Measurements from ENCODE around the gene TMEM92.
"Not testable (repeated sequence)": the region's sequence is repeated elsewhere in the genome, so short reads cannot be mapped to it uniquely, and the experiment has no call there.

The TMEM92 gene

GRCh38 chr17:50262001-50262794 lies 12.1 kb upstream of the TMEM92 start:
- peak; percentile 4 for DNase-seq (ENCODE audit: low spot score)

- peak; percentile 6 for DNase-seq (ENCODE audit: low spot score)
Observed at GRCh38 chr17:50263331-50264262, 10.7 kb upstream of the TMEM92 start.

GRCh38 chr17:50264263-50265113 lies 9.8 kb upstream of the TMEM92 start:
- peak; percentile 83 for DNase-seq (ENCODE audit: low spot score)

- DNase-seq (ENCODE audit: low spot score), result peak; percentile 3
Observed at GRCh38 chr17:50265212-50265611, 9.1 kb upstream of the TMEM92 start.

GRCh38 chr17:50265690-50266315 lies 8.5 kb upstream of the TMEM92 start:
- peak; percentile 10 for DNase-seq (ENCODE audit: low spot score)

GRCh38 chr17:50266384-50267073 lies 7.7 kb upstream of the TMEM92 start:
- peak; percentile 95 for DNase-seq (ENCODE audit: low spot score)

- DNase-seq (ENCODE audit: low spot score), result peak; percentile 59
Observed at GRCh38 chr17:50267074-50267841, 7.0 kb upstream of the TMEM92 start.

- no peak for DNase-seq (ENCODE audit: low spot score)
Observed at GRCh38 chr17:50268026-50268425, 6.2 kb upstream of the TMEM92 start.

GRCh38 chr17:50268743-50269275 lies 5.5 kb upstream of the TMEM92 start:
- peak; percentile 38 for DNase-seq (ENCODE audit: low spot score)

- peak; percentile 84 for DNase-seq (ENCODE audit: low spot score)
Observed at GRCh38 chr17:50269477-50270434, 4.5 kb upstream of the TMEM92 start.

- peak; percentile 17 for DNase-seq (ENCODE audit: low spot score)
Observed at GRCh38 chr17:50270435-50271362, 3.6 kb upstream of the TMEM92 start.

- DNase-seq (ENCODE audit: low spot score), result not testable (repeated sequence)
Observed at GRCh38 chr17:50271363-50271750, 2.9 kb upstream of the TMEM92 start.

- DNase-seq (ENCODE audit: low spot score), result peak; percentile 10
Observed at GRCh38 chr17:50272246-50272645, 2.0 kb upstream of the TMEM92 start.

GRCh38 chr17:50272711-50273653 lies 1.3 kb upstream of the TMEM92 start:
- peak; percentile 79 for DNase-seq (ENCODE audit: low spot score)

- DNase-seq (ENCODE audit: low spot score), result no peak
Observed at GRCh38 chr17:50273654-50274040, 619 bp upstream of the TMEM92 start.

GRCh38 chr17:50274897-50275221 lies 593 bp downstream of the TMEM92 start:
- DNase-seq (ENCODE audit: low spot score), result no peak

GRCh38 chr17:50275279-50275678 lies 1.0 kb downstream of the TMEM92 start:
- peak; percentile 4 for DNase-seq (ENCODE audit: low spot score)
